ENCODE measurements around the gene KRTAP4-8. TPM values are rescaled to one million over a fixed set of nuclear protein-coding genes. Genes with fewer than 3 reads are reported as not detected.
"Not testable (repeated sequence)": the region's sequence is repeated elsewhere in the genome, so short reads cannot be mapped to it uniquely, and the experiment has no call there.

Gene KRTAP4-8
- total RNA-seq, 1 donor from 2014 or later = not detected

DNA sequence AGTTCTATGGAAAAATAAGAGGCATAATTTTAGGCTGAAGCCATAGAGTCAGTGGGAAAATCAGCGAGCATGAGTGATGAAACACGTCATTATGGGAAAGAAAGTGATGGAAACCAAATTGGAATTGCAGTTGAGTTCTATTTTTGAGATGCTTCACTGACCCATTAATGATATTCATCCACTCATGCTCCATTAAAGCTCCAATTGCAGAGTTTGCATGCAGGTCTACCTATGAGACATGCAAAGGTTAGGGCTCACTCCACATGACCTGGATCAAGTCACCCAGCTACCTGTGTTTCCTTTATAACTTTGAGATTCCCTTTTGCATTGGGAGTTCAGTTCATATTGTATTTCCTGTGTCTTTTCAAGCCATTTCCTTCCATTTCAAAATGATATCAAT lies 24.3 kb downstream of the KRTAP4-8 start:
- TF ChIP-seq, protein P1, sequence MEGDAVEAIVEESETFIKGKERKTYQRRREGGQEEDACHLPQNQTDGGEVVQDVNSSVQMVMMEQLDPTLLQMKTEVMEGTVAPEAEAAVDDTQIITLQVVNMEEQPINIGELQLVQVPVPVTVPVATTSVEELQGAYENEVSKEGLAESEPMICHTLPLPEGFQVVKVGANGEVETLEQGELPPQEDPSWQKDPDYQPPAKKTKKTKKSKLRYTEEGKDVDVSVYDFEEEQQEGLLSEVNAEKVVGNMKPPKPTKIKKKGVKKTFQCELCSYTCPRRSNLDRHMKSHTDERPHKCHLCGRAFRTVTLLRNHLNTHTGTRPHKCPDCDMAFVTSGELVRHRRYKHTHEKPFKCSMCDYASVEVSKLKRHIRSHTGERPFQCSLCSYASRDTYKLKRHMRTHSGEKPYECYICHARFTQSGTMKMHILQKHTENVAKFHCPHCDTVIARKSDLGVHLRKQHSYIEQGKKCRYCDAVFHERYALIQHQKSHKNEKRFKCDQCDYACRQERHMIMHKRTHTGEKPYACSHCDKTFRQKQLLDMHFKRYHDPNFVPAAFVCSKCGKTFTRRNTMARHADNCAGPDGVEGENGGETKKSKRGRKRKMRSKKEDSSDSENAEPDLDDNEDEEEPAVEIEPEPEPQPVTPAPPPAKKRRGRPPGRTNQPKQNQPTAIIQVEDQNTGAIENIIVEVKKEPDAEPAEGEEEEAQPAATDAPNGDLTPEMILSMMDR (IDR thresholded peaks at IDR 0.05; ENCODE audit: borderline replicate concordance) = no peak
- Histone ChIP-seq H3K4me3 (no peak overlapping the region), H3K27ac (replicated peaks) (no peak overlapping the region), H3K9me3 (replicated peaks) (no peaks in the 10 kb centered on the region), H3K4me1 (no peaks in the 10 kb centered on the region), H3K36me3 (no peaks in the 10 kb centered on the region), H3K27me3 (ENCODE audit: low read depth) (peaks cover 47% of the 10 kb centered on the region)
- DNase-seq = no peak
- intact Hi-C loops (cut with micrococcal nuclease) = no loop called here

DNA sequence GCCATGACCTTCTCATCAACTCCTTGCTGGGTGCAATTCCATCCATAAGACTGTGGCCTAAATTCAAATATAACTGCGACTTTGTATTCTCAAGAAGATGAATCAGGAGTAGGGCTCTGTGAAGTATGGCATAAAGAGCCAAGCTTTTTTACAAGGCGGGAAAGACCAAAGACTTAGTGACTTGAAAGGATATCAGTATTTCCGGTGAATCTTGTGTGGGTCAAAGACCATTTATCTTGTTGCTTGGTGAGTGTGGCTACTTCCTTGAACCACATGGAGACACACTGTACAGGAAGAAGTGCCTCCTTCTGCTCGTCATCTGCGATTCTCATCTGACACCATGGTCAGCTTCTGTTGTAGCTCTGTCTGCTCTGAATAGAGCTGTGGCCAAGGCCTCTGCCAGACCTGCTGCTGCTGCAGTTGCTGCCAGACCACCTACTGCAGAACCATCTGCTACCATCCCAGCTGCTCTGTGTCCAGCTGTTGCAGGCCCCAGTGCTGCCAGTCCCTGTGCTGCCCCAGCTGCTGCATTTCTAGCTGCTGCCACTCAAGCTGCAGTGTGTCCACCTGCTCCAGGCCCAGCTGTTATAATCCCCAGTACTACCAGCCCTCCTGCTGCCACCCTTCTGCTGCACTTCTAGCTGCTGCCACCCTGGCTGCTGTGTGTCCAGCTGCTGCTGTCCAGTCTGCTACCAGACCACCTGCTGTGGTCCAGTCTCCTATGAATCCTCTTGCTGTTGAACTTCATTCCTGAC lies 26.2 kb downstream of the KRTAP4-8 start:
- TF ChIP-seq, protein P1 (IDR thresholded peaks at IDR 0.05; ENCODE audit: borderline replicate concordance) = no peak
- no peak for DNase-seq
- intact Hi-C loops (cut with micrococcal nuclease) = no loop called here
- H3K36me3 ChIP-seq = no peaks in the 10 kb centered on the region
- H3K27ac ChIP-seq (replicated peaks) = no peak overlapping the region
- H3K27me3 ChIP-seq (ENCODE audit: low read depth) = peaks cover 34% of the 10 kb centered on the region
- no peaks in the 10 kb centered on the region for H3K9me3 ChIP-seq (replicated peaks)
- no peaks in the 10 kb centered on the region for H3K4me1 ChIP-seq
- H3K4me3 ChIP-seq = no peak overlapping the region

DNA sequence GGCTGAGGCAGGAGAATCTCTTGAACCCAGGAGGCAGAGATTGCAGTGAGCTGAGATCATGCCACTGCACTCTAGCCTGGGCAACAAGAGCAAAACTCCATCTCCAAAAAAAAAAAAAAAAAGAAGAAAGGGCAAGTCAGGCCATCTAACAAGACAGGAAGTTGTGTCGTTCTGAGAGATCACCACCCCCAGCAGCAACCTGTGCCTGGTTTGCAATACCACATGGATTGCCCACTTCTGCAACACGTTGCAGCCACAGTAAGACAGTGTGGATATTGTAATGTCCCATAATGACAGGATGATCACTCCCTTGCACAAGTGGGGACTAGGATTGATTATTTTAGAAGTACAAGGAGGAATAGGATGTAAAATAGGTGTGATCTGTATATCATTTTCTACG lies 28.9 kb downstream of the KRTAP4-8 start:
- DNase-seq = no peak
- H3K27ac ChIP-seq (replicated peaks) = no peak overlapping the region
- H3K27me3 ChIP-seq (ENCODE audit: low read depth) = peaks cover 33% of the 10 kb centered on the region
- TF ChIP-seq, protein P1 (IDR thresholded peaks at IDR 0.05; ENCODE audit: borderline replicate concordance) = no peak
- no peak overlapping the region for H3K4me3 ChIP-seq
- H3K9me3 ChIP-seq (replicated peaks) = no peaks in the 10 kb centered on the region
- no peaks in the 10 kb centered on the region for H3K4me1 ChIP-seq
- intact Hi-C loops (cut with micrococcal nuclease) = no loop called here
- H3K36me3 ChIP-seq = no peaks in the 10 kb centered on the region

DNA sequence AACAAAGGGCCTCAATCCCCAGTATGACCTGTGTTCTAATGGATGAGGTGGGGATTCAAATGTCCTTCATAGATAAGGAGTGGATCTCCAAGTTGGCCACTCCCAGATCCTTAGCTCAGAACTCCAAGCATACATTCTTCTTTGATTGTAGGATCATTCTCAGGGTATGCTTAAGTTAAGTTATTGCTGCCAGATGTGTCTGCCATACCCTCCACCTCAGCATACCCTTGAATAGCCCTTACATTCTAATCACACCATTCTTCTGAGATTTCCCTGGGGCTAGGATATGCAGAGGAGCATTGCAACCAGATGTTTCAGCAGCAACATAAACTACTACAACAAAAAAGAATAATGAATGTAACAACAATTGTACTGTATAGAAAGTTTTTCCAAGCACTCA lies 30.7 kb downstream of the KRTAP4-8 start:
- Histone ChIP-seq H3K36me3 (no peaks in the 10 kb centered on the region), H3K9me3 (replicated peaks) (no peaks in the 10 kb centered on the region), H3K27me3 (ENCODE audit: low read depth) (peaks cover 44% of the 10 kb centered on the region), H3K4me3 (no peak overlapping the region), H3K27ac (replicated peaks) (no peak overlapping the region), H3K4me1 (no peaks in the 10 kb centered on the region)
- intact Hi-C loops (cut with micrococcal nuclease) = no loop called here
- TF ChIP-seq, protein P1 (IDR thresholded peaks at IDR 0.05; ENCODE audit: borderline replicate concordance) = no peak
- no peak for DNase-seq

DNA sequence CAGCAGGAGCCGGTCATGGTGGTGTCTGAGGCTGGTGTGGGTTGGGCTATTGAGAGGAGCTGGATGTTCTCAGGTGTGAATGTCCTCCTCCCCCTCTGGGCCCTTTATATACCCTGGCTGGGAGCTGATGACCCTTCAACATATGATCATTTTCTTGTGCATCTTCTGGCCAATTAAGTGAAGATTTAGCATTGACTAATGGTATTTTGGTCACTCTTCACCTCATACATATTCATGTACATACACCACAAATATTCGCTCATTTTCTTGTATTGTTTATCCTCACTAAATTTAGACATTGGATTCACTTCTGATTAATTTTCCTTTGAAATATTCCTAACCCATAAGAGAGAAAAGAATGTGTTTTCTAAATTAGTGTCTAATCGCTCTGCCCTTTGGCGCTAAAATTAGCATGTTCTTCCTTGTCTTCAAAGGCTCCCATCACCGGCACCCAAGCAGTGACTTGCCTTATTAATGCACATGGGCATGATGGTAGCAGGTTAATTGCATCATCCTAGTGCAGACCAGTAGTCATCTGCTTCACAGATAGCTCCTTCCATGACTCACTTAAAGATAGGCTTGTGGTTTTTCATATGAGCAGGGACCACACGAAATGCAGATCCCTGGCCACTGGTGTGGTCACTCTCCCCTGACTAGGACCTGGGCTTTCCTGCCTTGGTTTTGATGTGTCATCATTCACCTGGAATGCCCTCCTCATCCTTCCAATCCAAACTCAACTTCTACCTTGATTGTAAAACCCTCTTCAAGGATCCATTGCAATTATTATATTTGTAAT lies 31.9 kb downstream of the KRTAP4-8 start, which contains the start of gene KRTAP2-4:
Gene KRTAP2-4, minus strand, starts transcription at position 51 of the 796 bp plus-strand sequence. Its CDS starts 34 bp downstream, at position 17.
- no peaks in the 10 kb centered on the region for H3K36me3 ChIP-seq
- H3K27ac ChIP-seq (replicated peaks) = no peak within 1 kb of the TSS
- intact Hi-C loops (cut with micrococcal nuclease) = no loop called here
- no peaks in the 10 kb centered on the region for H3K9me3 ChIP-seq (replicated peaks)
- TF ChIP-seq, protein P1 (IDR thresholded peaks at IDR 0.05; ENCODE audit: borderline replicate concordance) = no peak
- H3K27me3 ChIP-seq (ENCODE audit: low read depth) = peaks cover 56% of the 10 kb centered on the region
- H3K4me1 ChIP-seq = no peaks in the 10 kb centered on the region
- H3K4me3 ChIP-seq = no peak within 1 kb of the TSS
- no peak for DNase-seq

DNA sequence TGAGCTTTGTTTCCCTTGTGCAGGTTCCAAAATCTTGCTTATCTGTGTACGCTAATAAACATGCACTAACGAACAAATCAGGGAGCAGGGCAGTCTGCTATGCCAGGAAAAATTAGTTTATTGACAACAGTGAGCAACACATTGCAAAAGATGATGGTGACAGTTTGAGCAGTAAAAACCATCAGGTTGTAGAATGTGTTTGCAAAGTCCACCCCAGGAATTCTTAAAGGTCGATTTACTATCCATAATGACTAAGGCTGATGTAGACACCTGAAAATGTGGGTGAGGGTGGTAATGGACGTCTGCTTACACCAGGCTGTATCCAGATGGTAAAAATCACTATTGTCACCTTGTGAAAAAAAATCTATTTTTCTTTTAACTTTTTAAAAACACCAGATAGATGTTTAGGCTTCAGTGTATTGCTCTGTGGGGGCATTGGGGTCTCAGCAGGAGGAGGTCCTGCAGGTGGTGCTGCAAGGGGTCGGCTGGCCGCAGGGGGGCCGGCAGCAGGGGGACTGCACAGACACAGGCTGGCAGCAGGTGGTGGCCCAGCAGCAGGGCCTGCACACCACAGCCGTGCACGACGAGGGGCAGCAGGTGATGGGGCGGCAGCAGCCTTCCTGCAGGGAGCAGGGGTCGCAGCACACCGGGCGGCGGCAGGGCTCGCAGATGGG lies 32.8 kb downstream of the KRTAP4-8 start:
- DNase-seq; intact Hi-C loops (cut with micrococcal nuclease); H3K27ac ChIP-seq (replicated peaks); H3K36me3 ChIP-seq; H3K4me1 ChIP-seq; H3K9me3 ChIP-seq (replicated peaks); H3K4me3 ChIP-seq: not testable (repeated sequence)
- H3K27me3 ChIP-seq (ENCODE audit: low read depth) = peaks cover 65% of the 10 kb centered on the region

Measured in left ventricle myocardium inferior (tissue), 1 donor.